GM21737 (cell line): ENCODE measurements around the gene NPHS1.

Experiments
- ATAC-seq: cut with Tn5 transposase; IDR thresholded peaks from one replicate; pipeline ENCODE4 v1.9.1; 2021; ENCODE audit warnings: mild to moderate bottlenecking, moderate library complexity; ENCODE audit not compliant: unreplicated experiment

The NPHS1 gene

DNA sequence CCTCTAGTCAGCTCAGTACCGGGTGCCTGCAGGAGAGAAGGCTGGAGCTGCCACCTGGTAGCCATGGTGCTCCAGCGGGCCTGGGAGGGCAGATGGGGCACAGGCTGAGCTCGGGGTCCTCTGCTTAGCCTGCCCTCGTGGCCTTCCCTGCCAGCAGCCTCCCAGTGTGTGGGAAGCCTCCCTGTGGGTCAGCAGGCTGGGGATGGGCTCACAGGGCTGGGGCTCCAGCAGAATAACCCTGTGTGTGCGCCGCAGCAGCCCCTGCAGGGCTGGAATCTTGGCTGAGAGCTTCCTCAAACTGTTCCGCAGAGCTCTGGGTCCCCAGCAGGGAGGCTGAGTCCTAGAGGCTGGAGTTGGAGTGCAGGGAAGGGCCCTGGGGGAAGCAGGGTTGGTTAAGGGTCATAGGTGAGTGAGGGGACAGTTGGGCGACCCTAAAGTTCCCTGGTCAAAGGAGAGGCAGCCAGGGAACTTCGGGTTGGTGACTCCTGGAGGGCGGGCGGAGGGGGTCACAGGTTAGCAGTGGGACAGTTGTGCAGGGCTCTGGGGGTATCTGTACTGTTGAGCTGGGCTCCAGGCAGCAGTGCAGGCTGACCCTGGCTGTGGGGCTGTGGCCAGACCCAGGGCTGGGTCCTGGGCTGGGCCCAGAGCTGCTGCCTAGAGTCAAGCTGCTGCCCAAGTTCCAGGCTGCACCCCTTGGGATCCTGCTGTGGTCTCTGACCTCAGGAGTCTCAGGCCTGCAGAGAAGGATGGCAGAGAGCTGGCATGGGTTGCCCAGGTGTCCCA is 62.9 kb downstream of the NPHS1 start:
- ATAC-seq = no peak

DNA sequence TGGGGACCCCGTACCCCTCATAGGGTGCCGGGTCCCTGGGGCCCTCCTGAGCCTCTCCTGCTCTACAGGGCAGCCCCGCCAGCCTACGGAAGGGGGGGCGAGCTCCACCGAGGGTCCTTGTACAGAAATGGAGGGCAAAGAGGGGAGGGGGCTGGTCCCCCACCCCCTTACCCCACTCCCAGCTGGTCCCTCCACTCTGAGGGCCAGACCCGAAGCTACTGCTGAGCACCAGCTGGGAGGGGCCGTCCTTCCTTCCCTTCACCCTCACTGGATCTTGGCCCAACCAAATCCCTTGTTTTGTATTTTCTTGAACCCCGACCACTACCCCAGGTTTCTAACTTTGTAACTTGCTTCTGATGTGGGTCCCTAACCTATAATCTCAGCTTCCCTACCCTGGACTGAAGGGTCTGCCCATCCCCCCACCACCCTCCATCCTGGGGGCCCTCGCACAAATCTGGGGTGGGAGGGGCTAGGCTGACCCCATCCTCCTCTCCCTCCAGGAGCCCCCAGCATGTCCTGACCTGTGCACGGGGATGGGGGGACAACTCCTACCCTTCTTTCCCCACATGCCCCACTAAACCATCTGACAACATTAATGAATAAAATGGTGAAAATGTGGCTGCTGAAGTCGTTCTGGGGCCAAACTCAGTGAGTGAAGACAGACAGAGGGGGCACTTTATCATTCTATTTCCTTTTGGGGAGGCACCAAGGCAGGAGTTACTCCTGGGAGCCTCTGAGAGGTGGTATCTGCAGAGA is 63.9 kb downstream of the NPHS1 start:
- no peak for ATAC-seq

DNA sequence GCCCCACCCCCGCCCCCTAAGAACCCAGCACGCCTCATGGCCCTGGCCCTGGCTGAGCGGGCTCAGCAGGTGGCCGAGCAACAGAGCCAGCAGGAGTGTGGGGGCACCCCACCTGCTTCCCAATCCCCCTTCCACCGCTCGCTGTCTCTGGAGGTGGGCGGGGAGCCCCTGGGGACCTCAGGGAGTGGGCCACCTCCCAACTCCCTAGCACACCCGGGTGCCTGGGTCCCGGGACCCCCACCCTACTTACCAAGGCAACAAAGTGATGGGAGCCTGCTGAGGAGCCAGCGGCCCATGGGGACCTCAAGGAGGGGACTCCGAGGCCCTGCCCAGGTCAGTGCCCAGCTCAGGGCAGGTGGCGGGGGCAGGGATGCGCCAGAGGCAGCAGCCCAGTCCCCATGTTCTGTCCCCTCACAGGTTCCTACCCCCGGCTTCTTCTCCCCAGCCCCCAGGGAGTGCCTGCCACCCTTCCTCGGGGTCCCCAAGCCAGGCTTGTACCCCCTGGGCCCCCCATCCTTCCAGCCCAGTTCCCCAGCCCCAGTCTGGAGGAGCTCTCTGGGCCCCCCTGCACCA is 65.0 kb downstream of the NPHS1 start:
- no peak for ATAC-seq

DNA sequence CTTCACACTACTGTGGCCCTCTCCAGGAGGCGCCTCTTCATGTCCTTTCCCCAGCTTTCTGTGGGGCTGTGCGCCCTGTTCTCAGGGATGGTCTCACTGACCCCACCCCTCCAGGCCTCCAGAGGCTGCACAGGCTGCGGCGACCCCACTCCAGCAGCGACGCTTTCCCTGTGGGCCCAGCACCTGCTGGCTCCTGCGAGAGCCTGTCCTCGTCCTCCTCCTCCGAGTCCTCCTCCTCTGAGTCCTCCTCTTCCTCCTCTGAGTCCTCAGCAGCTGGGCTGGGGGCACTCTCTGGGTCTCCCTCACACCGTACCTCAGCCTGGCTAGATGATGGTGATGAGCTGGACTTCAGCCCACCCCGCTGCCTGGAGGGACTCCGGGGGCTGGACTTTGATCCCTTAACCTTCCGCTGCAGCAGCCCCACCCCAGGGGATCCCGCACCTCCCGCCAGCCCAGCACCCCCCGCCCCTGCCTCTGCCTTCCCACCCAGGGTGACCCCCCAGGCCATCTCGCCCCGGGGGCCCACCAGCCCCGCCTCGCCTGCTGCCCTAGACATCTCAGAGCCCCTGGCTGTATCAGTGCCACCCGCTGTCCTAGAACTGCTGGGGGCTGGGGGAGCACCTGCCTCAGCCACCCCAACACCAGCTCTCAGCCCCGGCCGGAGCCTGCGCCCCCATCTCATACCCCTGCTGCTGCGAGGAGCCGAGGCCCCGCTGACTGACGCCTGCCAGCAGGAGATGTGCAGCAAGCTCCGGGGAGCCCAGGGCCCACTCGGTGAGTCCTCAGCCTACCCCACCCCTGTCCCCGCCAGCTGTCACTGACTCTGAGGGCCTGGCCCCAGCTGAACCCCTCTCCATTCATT is 65.8 kb downstream of the NPHS1 start:
- ATAC-seq = no peak

DNA sequence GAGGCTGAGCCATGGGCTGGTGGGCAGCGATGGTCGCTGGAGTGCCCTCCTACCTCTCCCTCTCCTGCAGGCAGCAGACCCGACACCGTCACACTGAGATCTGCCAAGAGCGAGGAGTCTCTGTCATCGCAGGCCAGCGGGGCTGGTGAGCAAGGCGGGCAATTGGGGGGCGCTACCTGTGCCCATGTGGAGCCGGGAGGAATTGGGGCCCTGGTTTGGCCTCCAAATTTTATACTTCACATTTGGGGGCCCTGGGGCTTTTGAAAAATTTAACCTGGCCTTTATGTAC is 67.0 kb downstream of the NPHS1 start:
- ATAC-seq = no peak

DNA sequence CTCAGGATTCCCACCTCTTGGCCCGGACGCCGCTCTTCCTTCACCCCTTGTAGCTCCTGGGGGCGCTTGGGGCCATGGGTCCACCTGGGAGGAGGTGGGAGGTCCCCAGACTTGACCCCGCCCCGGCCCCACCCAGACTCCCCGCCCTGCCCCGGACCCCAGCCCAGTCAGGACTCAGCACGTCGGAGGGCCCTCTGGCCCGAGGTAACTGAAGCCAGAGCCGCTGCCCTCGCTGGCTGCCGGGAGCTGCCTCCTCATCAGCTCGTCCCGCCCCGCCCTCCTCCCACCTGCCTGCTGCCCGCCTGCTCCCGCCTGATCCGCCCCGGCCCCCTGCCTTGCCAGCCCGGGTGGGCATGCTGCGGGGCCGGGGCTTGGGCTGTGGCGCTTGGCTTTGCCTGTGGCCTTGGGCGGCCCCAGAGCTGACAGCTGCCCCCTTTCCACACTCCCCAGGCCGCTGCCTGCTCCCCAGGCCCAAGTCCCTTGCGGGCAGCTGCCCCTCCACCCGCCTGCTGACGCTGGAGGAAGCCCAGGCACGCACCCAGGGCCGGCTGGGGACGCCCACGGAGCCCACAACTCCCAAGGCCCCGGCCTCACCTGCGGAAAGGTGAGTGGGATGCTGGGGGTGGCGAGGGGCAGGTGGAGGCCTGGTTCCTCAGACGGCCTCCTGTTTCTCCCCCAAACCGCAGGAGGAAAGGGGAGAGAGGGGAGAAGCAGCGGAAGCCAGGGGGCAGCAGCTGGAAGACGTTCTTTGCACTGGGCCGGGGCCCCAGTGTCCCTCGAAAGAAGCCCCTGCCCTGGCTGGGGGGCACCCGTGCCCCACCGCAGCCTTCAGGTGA is 67.6 kb downstream of the NPHS1 start:
- ATAC-seq = no peak

DNA sequence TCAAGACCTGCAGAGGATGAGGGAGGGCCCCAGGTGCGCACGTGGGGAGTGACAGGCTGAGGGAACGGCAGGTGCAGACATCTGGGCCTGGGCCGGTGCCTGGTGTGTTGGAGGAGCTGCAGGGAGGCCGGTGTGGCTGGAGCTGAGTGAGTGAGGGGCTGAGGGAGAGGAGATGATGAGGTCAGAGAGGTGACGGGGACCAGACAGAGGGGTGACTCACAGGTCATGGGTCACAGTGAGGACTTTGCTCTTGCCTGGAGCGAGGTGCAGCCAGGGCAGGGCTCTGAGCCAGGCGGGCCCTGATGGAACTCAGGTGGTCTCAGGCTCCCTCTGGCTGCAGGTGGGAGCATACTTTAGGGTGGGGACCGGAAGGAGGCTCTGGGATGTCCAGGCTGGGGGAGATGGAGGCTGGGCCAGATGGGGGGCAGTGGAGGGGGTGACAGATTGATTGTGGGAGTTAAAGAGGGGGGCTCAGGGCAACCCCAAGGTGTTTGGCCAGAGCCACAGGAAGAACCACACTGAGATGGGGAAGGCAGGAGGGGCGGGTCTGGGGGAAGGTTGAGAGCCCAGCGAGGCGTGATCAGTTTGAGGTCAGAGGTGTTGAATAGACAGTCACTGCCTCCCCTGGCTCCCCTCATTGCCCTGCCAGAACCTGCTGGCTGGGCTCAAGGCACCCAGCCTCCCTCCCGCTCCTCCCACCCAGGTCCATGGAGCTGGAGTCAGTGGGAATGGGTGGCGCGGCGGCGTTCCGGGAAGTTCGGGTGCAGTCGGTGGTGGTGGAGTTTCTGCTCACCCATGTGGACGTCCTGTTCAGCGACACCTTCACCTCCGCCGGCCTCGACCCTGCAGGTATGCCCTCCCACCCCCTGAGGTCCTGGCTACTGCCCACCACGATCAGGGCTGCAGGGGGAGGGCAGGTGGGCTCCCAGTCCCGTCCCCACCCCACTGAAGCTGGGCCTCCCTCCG is 68.6 kb downstream of the NPHS1 start:
- ATAC-seq = no peak

DNA sequence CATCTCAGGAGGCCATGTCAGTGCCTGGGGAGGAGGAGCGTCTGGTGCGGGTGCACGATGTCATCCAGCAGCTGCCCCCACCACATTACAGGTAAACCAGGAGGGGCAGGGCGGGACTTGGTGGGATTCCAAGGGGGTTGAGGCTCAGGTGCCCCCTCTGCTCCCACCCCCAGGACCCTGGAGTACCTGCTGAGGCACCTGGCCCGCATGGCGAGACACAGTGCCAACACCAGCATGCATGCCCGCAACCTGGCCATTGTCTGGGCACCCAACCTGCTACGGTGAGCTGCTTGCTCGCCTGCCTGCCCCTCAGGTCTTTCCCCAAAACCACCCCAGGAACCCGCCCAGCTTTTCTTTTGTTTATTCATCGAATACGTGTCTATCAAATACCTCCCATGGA is 69.7 kb downstream of the NPHS1 start:
- ATAC-seq = no peak

DNA sequence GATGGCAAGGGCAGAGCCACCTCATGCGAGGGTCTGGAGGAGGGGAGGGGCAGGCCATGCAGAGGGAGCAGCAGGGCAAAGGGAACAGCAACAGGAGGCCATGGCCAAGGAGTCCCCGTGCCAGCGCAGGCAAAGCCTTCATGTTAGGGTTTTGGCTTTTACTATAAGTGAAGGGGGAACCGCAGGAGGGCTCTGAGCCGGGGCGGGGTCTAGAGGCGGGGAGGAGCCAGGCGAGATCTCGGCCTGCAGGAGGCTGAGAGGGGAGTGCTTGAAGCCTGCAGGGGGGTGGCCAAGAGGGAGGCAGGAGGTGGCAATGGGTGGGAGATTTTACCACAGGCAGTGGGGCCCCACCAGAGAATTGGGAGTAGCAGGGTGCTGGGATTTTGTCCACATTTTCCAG is 70.7 kb downstream of the NPHS1 start:
- no peak for ATAC-seq

DNA sequence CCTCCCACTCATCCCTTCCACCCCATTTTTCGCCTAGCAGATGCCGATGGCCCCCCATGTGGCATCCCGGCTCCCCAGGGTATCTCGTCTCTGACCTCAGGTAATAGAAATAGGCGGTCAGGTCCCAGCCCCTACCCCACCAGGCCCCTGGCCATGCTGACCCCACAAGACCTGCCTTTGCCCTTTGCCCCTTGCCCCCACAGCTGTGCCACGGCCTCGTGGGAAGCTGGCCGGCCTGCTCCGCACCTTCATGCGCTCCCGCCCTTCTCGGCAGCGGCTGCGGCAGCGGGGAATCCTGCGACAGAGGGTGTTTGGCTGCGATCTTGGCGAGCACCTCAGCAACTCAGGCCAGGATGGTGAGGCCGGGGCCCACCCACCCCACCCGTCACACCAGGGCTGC is 71.6 kb downstream of the NPHS1 start:
- ATAC-seq = no peak

DNA sequence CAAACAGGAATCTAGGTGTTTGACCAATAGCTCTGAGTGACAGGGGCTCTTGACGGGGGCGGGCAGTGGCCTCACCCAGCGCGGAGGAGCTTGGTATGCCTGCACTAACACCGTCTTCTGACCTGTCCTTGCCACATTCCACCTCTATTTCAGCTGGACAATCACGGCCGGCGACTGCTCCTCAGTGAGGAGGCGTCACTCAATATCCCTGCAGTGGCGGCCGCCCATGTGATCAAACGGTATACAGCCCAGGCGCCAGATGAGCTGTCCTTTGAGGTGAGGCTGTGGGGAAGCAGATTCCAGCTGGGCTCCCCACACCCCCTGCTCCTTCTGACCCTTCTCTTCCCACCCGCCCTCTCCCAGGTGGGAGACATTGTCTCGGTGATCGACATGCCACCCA is 72.2 kb downstream of the NPHS1 start:
- ATAC-seq = no peak

DNA sequence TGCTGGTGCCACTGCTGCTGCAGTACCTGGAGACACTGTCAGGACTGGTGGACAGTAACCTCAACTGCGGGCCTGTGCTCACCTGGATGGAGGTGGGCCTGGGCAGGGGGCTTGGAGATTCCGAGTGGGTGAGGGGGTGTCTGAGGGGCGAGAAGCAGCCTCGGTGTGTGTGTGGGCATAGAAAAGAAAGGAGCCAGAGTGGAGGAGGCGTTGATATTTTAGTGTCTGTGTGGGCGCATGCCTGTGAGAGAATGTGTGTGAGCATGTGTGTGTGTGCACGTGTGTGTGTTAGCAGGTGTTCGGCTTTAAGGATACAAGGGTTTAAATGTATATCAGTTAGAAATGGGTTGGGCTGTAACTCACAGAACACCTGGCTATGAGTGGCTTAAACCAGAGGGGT is 73.3 kb downstream of the NPHS1 start:
- no peak for ATAC-seq

DNA sequence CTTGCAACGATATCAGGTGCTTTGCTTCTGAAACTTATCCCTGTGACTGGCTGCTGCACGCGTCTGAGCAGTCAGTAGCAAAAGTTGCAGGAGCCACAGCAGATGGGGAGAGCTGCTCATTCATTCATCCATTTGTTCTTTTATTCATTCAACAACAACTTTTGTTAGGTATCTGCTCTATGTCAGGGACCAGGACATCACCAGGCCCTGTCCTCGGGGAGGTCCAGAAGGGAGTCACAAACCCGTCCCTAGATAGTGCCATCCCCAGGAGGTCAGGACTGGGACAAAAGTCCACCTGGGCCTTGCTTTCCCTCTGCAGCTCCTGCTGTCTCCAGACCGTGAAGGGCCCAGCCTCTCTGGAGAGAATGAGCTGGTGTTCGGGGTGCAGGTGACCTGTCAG is 74.3 kb downstream of the NPHS1 start:
- no peak for ATAC-seq

DNA sequence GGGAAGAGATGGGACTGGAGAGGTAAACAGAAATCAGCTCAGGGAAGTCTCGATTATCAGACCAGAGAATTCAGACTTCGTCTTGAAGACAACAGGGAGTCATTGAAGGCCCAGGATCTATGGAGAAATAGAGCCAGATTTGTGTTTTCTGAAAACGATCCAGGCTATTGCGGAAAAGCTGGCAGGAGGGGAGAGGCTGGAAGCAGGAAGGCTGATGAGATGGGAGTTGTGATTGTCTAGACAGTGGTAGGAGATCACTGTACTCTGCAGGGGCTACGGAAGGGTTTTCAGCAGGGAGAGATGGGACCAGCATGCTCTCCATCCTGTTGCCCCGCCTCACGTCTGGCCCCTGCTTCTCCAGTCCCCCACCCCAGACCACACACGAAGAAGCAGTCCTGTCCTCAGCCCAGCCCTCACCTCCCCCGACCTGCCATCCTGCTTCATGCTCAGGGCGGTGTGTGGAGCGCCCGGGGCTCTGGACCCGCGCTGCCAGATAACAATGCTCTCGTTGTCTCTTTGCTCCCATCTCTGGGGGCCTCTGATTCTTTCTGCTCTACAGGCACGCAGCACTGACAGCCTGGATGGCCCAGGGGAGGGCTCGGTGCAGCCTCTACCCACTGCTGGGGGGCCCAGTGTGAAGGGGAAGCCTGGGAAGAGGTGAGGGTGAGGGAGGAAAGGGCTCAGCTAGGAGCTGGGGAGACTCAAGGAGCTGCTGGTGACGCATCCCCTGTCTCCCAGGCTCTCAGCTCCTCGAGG is 75.0 kb downstream of the NPHS1 start:
- no peak for ATAC-seq

DNA sequence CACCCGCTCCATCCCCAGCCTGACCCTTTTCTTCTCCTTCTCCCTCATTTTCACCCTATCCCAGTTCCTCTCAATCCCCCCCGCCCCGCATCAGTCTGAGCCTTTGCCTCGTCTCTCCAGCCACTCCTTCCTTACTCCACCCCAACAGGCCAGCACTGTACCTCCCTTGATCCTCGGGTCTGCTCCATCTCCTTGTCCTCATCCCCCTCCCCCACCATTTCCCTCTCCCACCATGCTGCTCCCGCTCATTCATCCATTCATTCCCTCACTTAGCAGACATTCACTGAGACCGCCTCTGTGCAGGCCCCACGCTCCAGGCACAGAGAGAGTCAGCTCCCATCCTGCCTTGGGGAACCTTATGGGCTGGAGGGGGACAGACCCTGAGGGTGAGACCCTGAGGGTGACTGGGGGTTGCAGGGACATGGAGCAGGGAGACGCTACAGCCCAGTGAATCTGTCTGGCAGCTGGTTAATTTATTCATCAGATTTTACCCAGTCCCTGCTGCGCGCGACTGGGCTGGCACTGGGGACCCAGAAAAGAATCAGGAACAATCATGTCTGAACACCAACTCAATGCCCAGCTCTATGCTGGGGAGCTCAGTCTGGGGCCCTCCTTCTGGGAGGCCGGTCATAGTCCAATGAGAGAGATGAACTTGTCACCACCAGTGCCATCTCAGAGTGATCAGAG is 76.1 kb downstream of the NPHS1 start:
- no peak for ATAC-seq
